K562 (cell line): ENCODE results near the gene KHDC3L. TPM values are rescaled to one million over a fixed set of nuclear protein-coding genes. Genes with fewer than 3 reads are reported as not detected.

Source experiments
- ATAC-seq: fragments of 200-7000 bp; cut with Tn5 transposase; 3 replicates; pipeline ENCODE4 v1.9.1; 2020; ENCODE audit warnings: moderate library complexity
- BruUV-seq: library from RNA; stranded (reverse); fragments of 400-500 nt; replicated peaks from 2 replicates; lab custom pipeline; 2021; lab: Mats Ljungman, UMichigan
- CTCF ChIA-PET: fragments of 300-600 bp; formaldehyde crosslinking; extraction: SDS; loops from one replicate; lab custom pipeline; 2021; ENCODE audit warnings: low intra/inter-chr PET ratio; lab: Yijun Ruan, JAX
- POLR2A ChIA-PET: fragments of 300-600, 350-650 bp; sonication (Branson Sonifier 250); formaldehyde crosslinking; extraction: SDS; loops from one replicate; lab custom pipeline; 2021; ENCODE audit warnings: antibody characterized with exemption, inconsistent platforms; lab: Yijun Ruan, JAX
- DNase-seq, 4 experiments: peaks; one replicate each; pipeline versions ENCODE4 v3.0.0 to v3.0.0-alpha.2; 2011 to 2018; ENCODE audit warnings: low spot score in 3 of 4, mixed read lengths in 3 of 4; ENCODE audit errors: extremely low read depth in 1 of 4
- FAIRE-seq: peaks from 2 replicates; lab custom pipeline; 2011; peaks lifted over from hg19 to GRCh38; lab: Jason Lieb, UNC
- H2AFZ ChIP-seq: 2 replicates; pipeline ENCODE4 v1.6.0; 2011; ENCODE audit warnings: low read depth, low read length, control low read depth, inconsistent platforms
- H3K27ac ChIP-seq: fragments of 200-600 bp; 3 replicates; pipeline ENCODE4 v1.8.0; 2011; ENCODE audit warnings: low read depth, mild to moderate bottlenecking, control low read depth, inconsistent platforms, low read length, moderate library complexity, mixed read lengths; ENCODE audit errors: extremely low read depth
- H3K27me3 ChIP-seq, 2 experiments: fragments of 300-600 bp in 1 of 2; 2 replicates in 1 of 2; 3 replicates in 1 of 2; pipeline versions ENCODE4 v1.6.0 to v1.8.0; 2011; ENCODE audit warnings: inconsistent platforms in 2 of 2, low read length in 2 of 2, mild to moderate bottlenecking in 1 of 2, mixed read lengths in 1 of 2, moderate library complexity in 1 of 2; ENCODE audit not compliant: control insufficient read depth in 2 of 2, insufficient read depth in 2 of 2
- H3K36me3 ChIP-seq: fragments of 300-600 bp; 3 replicates; pipeline ENCODE4 v1.8.0; 2011; ENCODE audit warnings: mild to moderate bottlenecking, low read length, inconsistent platforms; ENCODE audit not compliant: control insufficient read depth, insufficient read depth
- H3K4me1 ChIP-seq, 2 experiments: fragments of 200-600 bp in 1 of 2; replicated peaks in 1 of 2; 2 replicates in 1 of 2; 3 replicates in 1 of 2; pipeline versions ENCODE4 v1.5.1 to v1.8.0; 2011; ENCODE audit warnings: inconsistent platforms in 2 of 2, low read length in 2 of 2, mild to moderate bottlenecking in 1 of 2, mixed read lengths in 1 of 2, moderate library complexity in 1 of 2; ENCODE audit not compliant: control insufficient read depth in 2 of 2, insufficient read depth in 2 of 2
- H3K4me2 ChIP-seq: 2 replicates; pipeline ENCODE4 v1.6.1; 2011; ENCODE audit warnings: low read length, control low read depth, inconsistent platforms, mixed read lengths; ENCODE audit not compliant: insufficient read depth
- H3K4me3 ChIP-seq: fragments of 200-600 bp; sonication (generic), shearing (Covaris generic); 2 replicates; pipeline ENCODE4 v1.5.1; 2016; ENCODE audit warnings: control low read depth, inconsistent platforms
- H3K79me2 ChIP-seq: fragments of 200-600 bp; 3 replicates; pipeline ENCODE4 v1.8.0; 2011; ENCODE audit warnings: low read length, inconsistent platforms; ENCODE audit not compliant: control insufficient read depth, insufficient read depth
- H3K9ac ChIP-seq, 2 experiments: 2 replicates each; pipeline versions ENCODE4 v1.6.0 to v1.6.1; 2011; ENCODE audit warnings: low read depth in 2 of 2, low read length in 2 of 2, control low read depth in 1 of 2, inconsistent platforms in 1 of 2, mild to moderate bottlenecking in 1 of 2, mixed read lengths in 1 of 2; ENCODE audit not compliant: insufficient read depth in 1 of 2
- H3K9me1 ChIP-seq: one replicate; pipeline ENCODE4 v1.6.0; 2011; ENCODE audit warnings: inconsistent platforms, mild to moderate bottlenecking, low read length, moderate library complexity; ENCODE audit not compliant: control insufficient read depth, insufficient read depth
- H3K9me3 ChIP-seq: replicated peaks from 2 replicates; pipeline ENCODE4 v1.5.1; 2011; ENCODE audit warnings: low read depth, low read length, inconsistent platforms; ENCODE audit not compliant: control insufficient read depth, insufficient read depth
- H4K20me1 ChIP-seq: replicated peaks from 2 replicates; pipeline ENCODE4 v1.6.1; 2011; ENCODE audit warnings: low read length, inconsistent platforms, mixed read lengths; ENCODE audit not compliant: control insufficient read depth, insufficient read depth
- CREB1 ChIP-seq, 2 experiments: sonication (generic) in 1 of 2; formaldehyde crosslinking in 1 of 2; IDR thresholded peaks; 2 replicates each; pipeline versions ENCODE4 v1.6.1 to v1.8.0; 2012 to 2022; ENCODE audit warnings: inconsistent platforms in 1 of 2, mild to moderate bottlenecking in 1 of 2, missing genetic modification reagents in 1 of 2, moderate library complexity in 1 of 2
- ESRRA ChIP-seq: fragments of 450-650 bp; IDR thresholded peaks from 2 replicates; pipeline ENCODE4 v1.6.1; 2014; ENCODE audit warnings: low read depth, mild to moderate bottlenecking, moderate library complexity, borderline replicate concordance
- FOXA3 ChIP-seq, 2 experiments: fragments of 450-650 bp in 1 of 2; sonication (generic) in 1 of 2; formaldehyde crosslinking; IDR thresholded peaks in 1 of 2; conservative IDR thresholded peaks in 1 of 2; 2 replicates each; pipeline versions ENCODE4 v1.4.0 to v1.8.0; 2020 to 2022; ENCODE audit warnings: mild to moderate bottlenecking in 2 of 2, missing genetic modification reagents in 1 of 2
- FOXJ3 ChIP-seq: sonication (generic); formaldehyde crosslinking; IDR thresholded peaks from 2 replicates; pipeline ENCODE4 v1.4.0; 2020; ENCODE audit warnings: mild to moderate bottlenecking, missing genetic modification reagents
- HNRNPLL ChIP-seq: fragments of 200-400 bp; formaldehyde crosslinking; IDR thresholded peaks from 2 replicates; pipeline ENCODE4 v1.6.1; 2017; ENCODE audit warnings: low read length, low read depth, mild to moderate bottlenecking; ENCODE audit not compliant: poor library complexity, severe bottlenecking
- KLF6 ChIP-seq: fragments of 250-450 bp; sonication (Bioruptor Pico); IDR thresholded peaks from 2 replicates; pipeline ENCODE4 v1.4.0; 2020; ENCODE audit warnings: mild to moderate bottlenecking, moderate library complexity, borderline replicate concordance
- MBD1 ChIP-seq: fragments of 250-450 bp; sonication (Bioruptor Pico); IDR thresholded peaks from 2 replicates; pipeline ENCODE4 v1.8.0; 2022; ENCODE audit warnings: inconsistent platforms
- MCM7 ChIP-seq, 2 experiments: fragments of 450-650 bp; IDR thresholded peaks; 2 replicates each; pipeline ENCODE4 v1.6.1; 2016 to 2018
- PHF20 ChIP-seq: fragments of 450-650 bp; IDR thresholded peaks from 2 replicates; pipeline ENCODE4 v1.6.1; 2018; ENCODE audit not compliant: partially characterized antibody
- POLR3G ChIP-seq: IDR thresholded peaks from 2 replicates; pipeline ENCODE4 v1.6.1; 2011; ENCODE audit not compliant: insufficient read length, insufficient replicate concordance; ENCODE audit errors: extremely low read depth
- POU5F1 ChIP-seq: fragments of 150-350 bp; IDR thresholded peaks from 2 replicates; pipeline ENCODE4 v1.6.1; 2014; ENCODE audit warnings: borderline replicate concordance, low read length, low read depth, mild to moderate bottlenecking; ENCODE audit not compliant: partially characterized antibody
- PTRF ChIP-seq: fragments of 450-650 bp; IDR thresholded peaks from 2 replicates; pipeline ENCODE4 v1.6.1; 2016; ENCODE audit warnings: mild to moderate bottlenecking, missing genetic modification characterization, missing compliant biosample characterization
- PURB ChIP-seq: sonication (generic); formaldehyde crosslinking; IDR thresholded peaks from 2 replicates; pipeline ENCODE4 v1.9.0; 2021; ENCODE audit warnings: low read depth, mild to moderate bottlenecking, missing genetic modification reagents
- TCF15 ChIP-seq: fragments of 250-450 bp; sonication (Bioruptor Pico); IDR thresholded peaks from 2 replicates; pipeline ENCODE4 v1.8.0; 2022; ENCODE audit warnings: moderate library complexity, mild to moderate bottlenecking, inconsistent platforms
- TFAP4 ChIP-seq: sonication (generic); formaldehyde crosslinking; IDR thresholded peaks from 2 replicates; pipeline ENCODE4 v1.8.0; 2022; ENCODE audit warnings: missing genetic modification reagents, mild to moderate bottlenecking, moderate library complexity, borderline replicate concordance
- THRA ChIP-seq: fragments of 450-650 bp; IDR thresholded peaks from 2 replicates; pipeline ENCODE4 v1.6.1; 2017; ENCODE audit warnings: mild to moderate bottlenecking, moderate library complexity
- YBX1 ChIP-seq: fragments of 450-650 bp; IDR thresholded peaks from 2 replicates; pipeline ENCODE4 v1.7.1; 2016; ENCODE audit warnings: mild to moderate bottlenecking
- ZNF282 ChIP-seq: sonication (generic); formaldehyde crosslinking; IDR thresholded peaks from 2 replicates; pipeline ENCODE4 v1.8.1; 2023; ENCODE audit warnings: missing genetic modification reagents
- ZNF347 ChIP-seq: fragments of 450-650 bp; formaldehyde crosslinking; IDR thresholded peaks from 2 replicates; pipeline ENCODE4 v1.4.0; 2020; ENCODE audit warnings: low read depth, mild to moderate bottlenecking, moderate library complexity
- ZNF589 ChIP-seq: fragments of 200-800 bp; sonication (Bioruptor generic); IDR thresholded peaks from 2 replicates; pipeline ENCODE4 v1.6.1; 2016; ENCODE audit warnings: low read depth, missing genetic modification characterization, missing compliant biosample characterization
- WGBS: fragments of 100-300 bp; shearing (Covaris generic); methylation state at CpG from one replicate; pipeline ENCODE4 v1.1.6; 2016; ENCODE audit warnings: low coverage, mixed read lengths; ENCODE audit not compliant: insufficient coverage; ENCODE audit errors: missing lambda C conversion rate; 5-methylcytosine and 5-hydroxymethylcytosine counted together
- in situ Hi-C: fragments of 300-500 bp; cut with MboI; formaldehyde crosslinking; loops from 4 replicates; pipeline ENCODE4 v1.15.0; 2018; ENCODE audit warnings: inconsistent platforms, mixed read lengths
- intact Hi-C: fragments of 100-400 bp; cut with micrococcal nuclease; formaldehyde crosslinking; loops from 2 replicates; pipeline ENCODE4 v1.14.2; 2022
- polyA plus RNA-seq, 8 experiments: library from polyadenylated mRNA; depleted of rRNA in 4 of 8; stranded (reverse) in 5 of 8; unstranded in 3 of 8; fragments of >200 nt; fragmentation: Nextera tagmentation in 2 of 8; fragmentation: Illumina TruSeq in 1 of 8; extraction: Ambion mirVana in 2 of 8; extraction: Trizol in 1 of 8; gene quantifications; 2 replicates each; pipeline versions ENCODE4 v1.2.1 to v1.2.3, GENCODE V29; 2011 to 2014; ENCODE audit warnings: inconsistent platforms in 1 of 8, missing spikeins in 1 of 8
- total RNA-seq, 7 experiments: library from RNA; depleted of rRNA in 6 of 7; stranded (reverse); fragments of >200 nt in 6 of 7; fragmentation: Illumina TruSeq in 2 of 7; extraction: Trizol in 2 of 7; gene quantifications; 2 replicates each; pipeline versions ENCODE4 v1.2.1 to v1.2.3, GENCODE V29; 2011 to 2021; ENCODE audit warnings: low replicate concordance in 1 of 7

The KHDC3L gene
- total and polyA plus RNA-seq, 9 of the 15 experiments (the other 6 are each of a cell fraction or from before 2014, with no cell fraction given) = not detected

- ChIA-PET POLR2A (interaction anchor here (0.6 kb wide), 1 partner anchor 141 kb away, joined by 3 read pairs; no protein-coding TSS in a partner anchor), CTCF (no interaction called here)
- TF ChIP-seq KLF6 (CRISPR knock-in tag) (no peak), CREB1 (IDR thresholded peaks at IDR 0.05) (no peak), CREB1 (CRISPR knock-in tag; IDR thresholded peaks at IDR 0.05) (no peak), THRA (no peak), HNRNPLL (no peak), ZNF347 (CRISPR knock-in tag) (no peak), POU5F1 (no peak), PURB (CRISPR knock-in tag) (no peak), YBX1 (no peak), ESRRA (no peak), ZNF282 (CRISPR knock-in tag) (no peak), MBD1 (no peak), ZNF589 (CRISPR knock-in tag) (no peak), PHF20 (no peak), TCF15 (no peak), POLR3G (no peak), MCM7 (IDR thresholded peaks at IDR 0.05) (no peak), PTRF (tag) (no peak), FOXA3 (CRISPR knock-in tag; conservative IDR thresholded peaks at IDR 0.05 in 1 of 2, IDR thresholded peaks at IDR 0.05 in 1 of 2) (no peak), FOXJ3 (no peak), TFAP4 (no peak)
- in situ Hi-C loops (no loop called here), intact Hi-C loops (no loop called here)
- H3K9me1 ChIP-seq = no peaks in the 10 kb centered on the region
- DNase-seq = no peak
- H3K36me3 ChIP-seq = no peaks in the 10 kb centered on the region
- H3K27ac ChIP-seq = no peak overlapping the region
- peaks cover 7 to 11% of the 10 kb centered on the region in 2 experiments for H3K4me1 ChIP-seq
- no peaks in the 10 kb centered on the region; the same call in 1 of the 2 replicates for H3K9me3 ChIP-seq
- no peak overlapping the region for H3K4me2 ChIP-seq
- H3K79me2 ChIP-seq = no peaks in the 10 kb centered on the region
- no peak overlapping the region for H3K4me3 ChIP-seq
- H4K20me1 ChIP-seq = no peaks in the 10 kb centered on the region
- no peak for ATAC-seq
- no peak overlapping the region for H2AFZ ChIP-seq
- H3K9ac ChIP-seq = no peak overlapping the region
- H3K27me3 ChIP-seq = no peaks in the 10 kb centered on the region
- no peak for FAIRE-seq
- BruUV-seq = no TSS peak
- 74% methylated on average over 3 of the region's 3 CpGs for WGBS
Observed at GRCh38 chr6:73393278-73393677, 30.8 kb downstream of the KHDC3L start.
